ENCODE data around the gene ARPC4. TPM values are rescaled to one million over a fixed set of nuclear protein-coding genes. Genes with fewer than 3 reads are reported as not detected.
A peak's percentile ranks its signal among the peaks of the same experiment; 100 is the strongest.
"Not testable (repeated sequence)": the region's sequence is repeated elsewhere in the genome, so short reads cannot be mapped to it uniquely, and the experiment has no call there.

Gene ARPC4
- total RNA-seq, 1 donor from 2014 or later = 212 TPM

GRCh38 chr3:9770276-9770812, 22.5 kb upstream of the ARPC4 start:
- no peak for DNase-seq (ENCODE audit: low read depth)

- DNase-seq (ENCODE audit: low read depth) = not testable (repeated sequence)
Measured at GRCh38 chr3:9771007-9771406, 21.9 kb upstream of the ARPC4 start.

GRCh38 chr3:9776896-9777693, 15.8 kb upstream of the ARPC4 start:
- no peak for DNase-seq (ENCODE audit: low read depth)

GRCh38 chr3:9777694-9778021, 15.2 kb upstream of the ARPC4 start:
- no peak for DNase-seq (ENCODE audit: low read depth)

GRCh38 chr3:9778143-9779074, 14.5 kb upstream of the ARPC4 start:
- DNase-seq (ENCODE audit: low read depth) = peak; percentile 66

GRCh38 chr3:9779075-9779593, 13.7 kb upstream of the ARPC4 start:
- DNase-seq (ENCODE audit: low read depth) = no peak

- peak; percentile 10 for DNase-seq (ENCODE audit: low read depth)
Measured at GRCh38 chr3:9779721-9780457, 13.0 kb upstream of the ARPC4 start.

- DNase-seq (ENCODE audit: low read depth) = peak; percentile 71
Measured at GRCh38 chr3:9780458-9780812, 12.4 kb upstream of the ARPC4 start.

- DNase-seq (ENCODE audit: low read depth) = no peak
Measured at GRCh38 chr3:9780910-9781309, 12.0 kb upstream of the ARPC4 start.

GRCh38 chr3:9781551-9781950, 11.3 kb upstream of the ARPC4 start:
- no peak for DNase-seq (ENCODE audit: low read depth)

GRCh38 chr3:9781978-9782603, 10.8 kb upstream of the ARPC4 start:
- DNase-seq (ENCODE audit: low read depth) = no peak

- DNase-seq (ENCODE audit: low read depth) = no peak
Measured at GRCh38 chr3:9782770-9783169, 10.1 kb upstream of the ARPC4 start.

GRCh38 chr3:9783954-9784353, 8.9 kb upstream of the ARPC4 start:
- no peak for DNase-seq (ENCODE audit: low read depth)

- no peak for DNase-seq (ENCODE audit: low read depth)
Measured at GRCh38 chr3:9784965-9785364, 7.9 kb upstream of the ARPC4 start.

- DNase-seq (ENCODE audit: low read depth) = no peak
Measured at GRCh38 chr3:9785602-9786001, 7.3 kb upstream of the ARPC4 start.

GRCh38 chr3:9786209-9786739, 6.6 kb upstream of the ARPC4 start:
- no peak for DNase-seq (ENCODE audit: low read depth)

GRCh38 chr3:9786825-9787669, 5.8 kb upstream of the ARPC4 start:
- DNase-seq (ENCODE audit: low read depth) = no peak

GRCh38 chr3:9787714-9788113, 5.2 kb upstream of the ARPC4 start:
- DNase-seq (ENCODE audit: low read depth) = no peak

GRCh38 chr3:9791127-9791526, 1.8 kb upstream of the ARPC4 start:
- no peak for DNase-seq (ENCODE audit: low read depth)

- DNase-seq (ENCODE audit: low read depth) = peak; percentile 18
Measured at GRCh38 chr3:9791790-9792404, 985 bp upstream of the ARPC4 start.
